NCI-H1092 (cell line): Measurements from ENCODE around the gene LIN7A.
"Not testable (repeated sequence)": the region's sequence is repeated elsewhere in the genome, so short reads cannot be mapped to it uniquely, and the experiment has no call there.

Experiments used
- DNase-seq: peaks from one replicate; lab custom pipeline; 2025; lab: John Stamatoyannopoulos, UW

LIN7A gene

GRCh38 chr12:80917651-80918050 lies 20.1 kb downstream of the LIN7A start:
- DNase-seq: no peak

GRCh38 chr12:80912901-80913770 lies 24.6 kb downstream of the LIN7A start:
- no peak for DNase-seq

GRCh38 chr12:80909370-80909769 lies 28.4 kb downstream of the LIN7A start:
- no peak for DNase-seq

GRCh38 chr12:80902711-80903110 lies 35.0 kb downstream of the LIN7A start:
- DNase-seq: no peak

- no peak for DNase-seq
These were observed 36.1 kb downstream of the LIN7A start for GRCh38 chr12:80901661-80902060.

- DNase-seq: no peak
These were observed 42.5 kb downstream of the LIN7A start for GRCh38 chr12:80895240-80895639.

GRCh38 chr12:80894179-80894578 lies 43.6 kb downstream of the LIN7A start:
- DNase-seq: no peak

- DNase-seq: no peak
These were observed 44.9 kb downstream of the LIN7A start for GRCh38 chr12:80892597-80893445.

GRCh38 chr12:80884651-80885050 lies 53.1 kb downstream of the LIN7A start:
- DNase-seq: no peak

GRCh38 chr12:80881106-80881505 lies 56.6 kb downstream of the LIN7A start:
- DNase-seq: no peak

GRCh38 chr12:80878452-80878851 lies 59.3 kb downstream of the LIN7A start:
- DNase-seq: not testable (repeated sequence)

GRCh38 chr12:80877721-80878265 lies 59.9 kb downstream of the LIN7A start:
- no peak for DNase-seq

- DNase-seq: no peak
These were observed 65.7 kb downstream of the LIN7A start for GRCh38 chr12:80872053-80872452.

GRCh38 chr12:80869264-80869663 lies 68.5 kb downstream of the LIN7A start:
- DNase-seq: no peak

GRCh38 chr12:80868576-80868975 lies 69.2 kb downstream of the LIN7A start:
- no peak for DNase-seq

- no peak for DNase-seq
These were observed 69.8 kb downstream of the LIN7A start for GRCh38 chr12:80867941-80868340.

GRCh38 chr12:80864046-80864735 lies 73.5 kb downstream of the LIN7A start:
- no peak for DNase-seq

GRCh38 chr12:80862531-80862930 lies 75.2 kb downstream of the LIN7A start:
- DNase-seq: no peak

- no peak for DNase-seq
These were observed 75.9 kb downstream of the LIN7A start for GRCh38 chr12:80861641-80862378.

GRCh38 chr12:80860928-80861327 lies 76.8 kb downstream of the LIN7A start:
- no peak for DNase-seq

GRCh38 chr12:80860206-80860605 lies 77.5 kb downstream of the LIN7A start:
- DNase-seq: no peak
